Suprapubic skin (tissue), 3 donors: ENCODE results near the gene UCN2.

Experiments
- CTCF ChIP-seq, 2 donors: fragments of 200-600 bp in 1 of 2; fragments of 450-650 bp in 1 of 2; sonication (generic) in 1 of 2; IDR thresholded peaks; one replicate each; pipeline ENCODE4 v1.5.1; 2016 to 2019; ENCODE audit warnings: antibody characterized with exemption in 2 of 2, mild to moderate bottlenecking in 1 of 2, moderate library complexity in 1 of 2
- EP300 ChIP-seq: sonication (generic); formaldehyde crosslinking; IDR thresholded peaks from one replicate; pipeline ENCODE4 v1.6.1; 2017; ENCODE audit warnings: antibody characterized with exemption
- POLR2A ChIP-seq, 2 donors: fragments of 450-650 bp; IDR thresholded peaks; one replicate each; pipeline ENCODE4 v1.6.1; 2017; ENCODE audit warnings: antibody characterized with exemption in 2 of 2, mild to moderate bottlenecking in 2 of 2, moderate library complexity in 2 of 2

- TF ChIP-seq CTCF (IDR thresholded peaks at IDR 0.05) (no peak), POLR2A (IDR thresholded peaks at IDR 0.05) (no peak), EP300 (no peak)
These were observed 4.9 kb upstream of the UCN2 start for GRCh38 chr3:48568476-48568875.
